Non-pigmented ciliary epithelial cell (primary cell): ENCODE results near the gene TIGD2.

Experiments
- DNase-seq: peaks from one replicate; pipeline ENCODE4 v3.0.0-alpha.2; 2010; ENCODE audit warnings: low read depth

TIGD2 gene

DNA sequence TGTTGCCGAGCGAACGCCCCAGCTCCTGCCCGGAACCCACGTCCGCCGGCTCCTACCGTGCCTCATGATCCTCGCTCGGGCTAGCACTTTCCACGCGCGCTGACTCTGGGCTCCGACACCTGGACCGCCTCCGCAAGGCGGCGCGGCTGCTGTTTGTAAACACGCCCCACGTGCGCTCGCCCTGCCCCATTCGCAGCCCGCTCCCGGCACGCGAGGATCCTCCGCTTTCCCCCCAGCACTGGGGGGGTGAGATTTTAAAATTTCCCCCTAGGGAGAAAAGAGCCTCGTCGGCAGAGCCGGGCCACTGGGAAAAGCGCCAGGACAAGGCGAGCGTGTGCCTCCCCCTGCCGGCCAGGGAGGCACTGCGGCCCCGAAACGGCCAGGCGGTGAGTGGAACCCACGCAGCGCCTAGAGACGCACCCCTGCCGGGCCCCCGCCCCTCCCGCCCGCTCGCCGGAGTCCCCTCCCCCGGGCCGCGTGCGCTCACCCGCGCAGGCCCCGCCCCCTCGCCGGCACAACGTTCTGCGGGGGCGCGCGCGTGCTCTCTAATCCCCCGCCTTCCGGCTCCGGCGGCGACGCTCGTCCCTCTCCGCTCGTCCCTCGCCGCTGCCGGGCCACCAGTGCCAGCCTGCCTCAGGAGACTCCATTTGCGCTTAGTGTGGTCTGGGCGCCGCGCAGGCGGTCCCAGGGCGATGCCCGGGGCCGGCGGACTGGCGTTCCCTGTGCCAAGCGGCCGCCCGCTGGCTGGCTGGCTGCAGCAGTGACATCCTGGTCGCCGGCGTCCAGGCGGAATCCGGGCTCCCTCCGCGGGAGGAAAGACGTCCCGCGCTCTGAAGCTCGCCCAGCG lies at the start of gene TIGD2:
TIGD2 (plus strand) TSS at position 548 of the 847 bp plus-strand sequence. CDS start 1,442 bp downstream, outside the sequence.
- DNase-seq: peak; percentile 37

DNA sequence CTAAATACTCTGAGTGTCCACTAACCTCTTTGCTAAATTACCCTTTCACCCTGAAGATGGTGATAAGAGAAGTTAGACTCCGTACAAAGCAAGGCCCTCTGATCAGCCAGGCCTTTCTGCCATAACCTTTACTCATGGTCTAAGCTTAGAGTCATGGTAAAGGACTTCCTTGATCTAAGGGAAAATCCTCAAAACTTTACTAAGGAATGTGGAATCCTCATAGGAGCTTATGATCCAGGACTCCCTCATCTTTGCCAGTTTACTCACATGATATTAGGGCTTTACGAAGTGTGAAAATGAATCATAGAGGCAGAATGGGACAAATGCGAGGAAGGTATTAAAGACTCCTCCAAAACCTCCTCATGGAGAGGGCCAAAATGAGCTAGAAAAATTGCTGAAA lies 46.5 kb upstream of the TIGD2 start:
- no peak for DNase-seq

DNA sequence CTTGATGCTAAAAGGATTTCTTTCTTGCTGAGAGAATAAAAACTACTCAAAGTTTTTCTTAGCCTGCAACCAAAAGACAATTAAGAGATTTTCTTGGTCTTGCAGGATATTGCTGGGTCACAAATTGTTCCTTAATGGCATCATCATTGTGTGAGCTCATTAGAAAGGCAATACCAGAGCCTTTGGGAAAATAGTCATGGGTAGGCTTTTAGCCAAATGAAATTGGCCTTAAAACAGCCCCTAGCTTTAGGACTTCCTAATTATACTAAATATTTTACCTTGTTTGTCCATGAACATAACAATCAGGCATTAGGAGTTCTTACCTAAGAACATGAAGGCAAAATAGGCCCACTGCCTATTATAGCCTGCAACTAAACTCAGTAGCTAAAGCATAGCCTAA lies 43.9 kb upstream of the TIGD2 start:
- no peak for DNase-seq

DNA sequence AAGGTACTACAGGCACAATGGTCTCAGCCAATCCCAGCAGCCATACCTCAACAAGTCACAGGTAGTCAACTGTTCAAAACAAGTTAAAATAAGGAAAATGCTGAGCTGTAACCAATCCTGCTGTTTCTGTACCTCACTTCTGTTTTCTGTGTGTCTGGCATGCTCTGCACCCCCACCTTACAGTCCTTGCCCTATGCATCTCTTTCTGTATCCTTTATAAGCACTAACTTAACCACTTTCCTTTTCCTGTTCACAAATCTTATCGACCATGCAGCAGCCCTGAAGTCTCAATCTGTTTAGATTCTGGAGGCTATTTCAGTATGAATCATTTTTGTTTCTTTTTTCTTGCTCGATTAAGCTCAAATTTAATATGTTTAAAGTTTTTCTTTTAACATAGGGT lies 41.9 kb upstream of the TIGD2 start:
- DNase-seq: no peak

DNA sequence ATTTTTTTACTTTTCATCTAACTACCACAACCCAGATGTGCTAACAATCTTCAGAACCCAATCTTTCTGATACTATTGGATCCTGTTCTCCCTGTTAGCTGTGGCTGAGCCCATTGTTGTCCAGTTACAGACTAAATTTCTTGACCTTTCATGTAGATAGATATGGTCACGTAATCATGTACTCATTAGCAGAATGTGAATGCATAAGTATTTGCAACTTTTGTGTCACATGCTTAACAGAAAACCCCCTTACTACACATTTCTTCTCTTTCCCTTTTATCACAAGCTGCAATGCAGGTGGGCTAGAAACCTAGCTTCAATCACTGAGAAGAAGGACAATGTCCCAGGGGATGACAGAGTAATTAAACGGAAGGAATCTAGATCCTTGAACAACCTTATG lies 41.3 kb upstream of the TIGD2 start:
- no peak for DNase-seq

DNA sequence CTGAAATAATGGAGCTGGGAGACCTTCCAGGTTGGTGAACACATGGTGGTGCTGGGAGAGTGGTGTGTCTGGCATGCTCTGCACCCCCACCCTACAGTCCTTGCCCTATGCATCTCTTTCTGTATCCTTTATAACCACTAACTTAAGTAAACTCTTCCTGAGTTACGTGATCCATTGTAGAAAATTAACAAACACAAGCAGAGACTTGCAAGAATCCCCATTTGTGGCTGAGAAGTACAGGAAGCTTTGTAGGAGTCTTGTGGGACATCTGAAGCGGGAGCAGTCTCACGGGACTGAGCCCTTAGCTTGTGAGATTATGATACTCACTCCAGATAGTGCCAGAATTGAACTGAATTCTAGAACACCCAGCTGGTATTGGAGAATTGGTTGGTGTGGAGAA lies 40.0 kb upstream of the TIGD2 start:
- no peak for DNase-seq

DNA sequence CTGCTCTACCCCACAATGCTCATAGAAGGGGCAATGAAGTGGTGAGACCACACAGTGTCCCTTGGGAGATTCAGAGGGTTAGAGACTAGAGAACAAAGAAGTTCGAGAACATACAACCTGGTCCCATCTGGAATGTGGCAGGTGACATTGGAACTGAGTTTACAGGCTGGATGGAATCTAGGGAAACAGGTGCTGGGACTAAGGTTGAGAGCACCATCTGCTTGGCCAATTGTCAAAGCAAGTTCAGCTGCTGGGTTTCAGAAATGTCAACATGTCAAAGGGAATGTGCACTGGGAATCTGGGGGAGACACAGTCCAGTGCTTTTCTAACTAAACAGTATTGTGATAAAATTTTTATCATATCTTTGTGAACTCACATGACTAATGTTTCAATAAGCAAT lies 38.4 kb upstream of the TIGD2 start:
- DNase-seq: no peak

DNA sequence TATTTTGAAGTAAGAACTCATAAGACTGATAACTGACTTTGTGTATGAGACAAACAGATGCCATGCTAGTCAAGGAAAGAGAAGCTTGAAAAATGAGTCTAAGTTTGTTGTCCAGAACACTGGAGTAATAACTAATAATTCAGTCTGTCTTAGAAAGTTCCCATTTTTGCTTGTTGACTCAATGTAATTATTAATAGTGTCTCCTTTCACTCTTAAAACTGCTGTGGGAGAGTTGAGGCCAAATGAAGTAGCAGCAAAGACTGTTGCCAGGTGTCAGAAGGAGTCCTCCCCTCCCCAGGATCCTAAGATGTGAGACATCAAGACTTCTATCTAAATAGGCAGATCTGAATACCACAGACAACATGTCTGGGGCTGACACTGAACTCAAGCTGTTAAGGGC lies 33.6 kb upstream of the TIGD2 start:
- DNase-seq: no peak

- no peak for DNase-seq
These were observed 33.0 kb upstream of the TIGD2 start for GRCh38 chr4:89078300-89078699.

DNA sequence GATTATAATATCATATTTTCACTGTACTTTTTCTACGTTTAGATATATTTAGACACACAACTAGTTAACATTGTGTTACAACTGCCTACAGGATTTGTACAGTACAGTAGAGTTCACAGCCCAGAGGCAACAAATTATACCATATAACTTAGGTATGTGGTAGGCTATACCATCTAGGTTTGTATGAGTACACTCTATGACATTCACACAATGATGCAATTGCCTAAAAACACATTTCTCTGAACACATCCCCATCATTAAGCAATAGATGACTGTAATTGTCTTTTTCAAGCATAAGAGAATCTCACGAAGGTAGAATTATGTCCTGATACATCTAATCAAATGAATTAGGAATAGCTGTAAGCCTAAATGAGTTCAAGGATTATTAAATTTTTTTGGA lies 12.3 kb upstream of the TIGD2 start:
- no peak for DNase-seq

- DNase-seq: no peak
These were observed 11.9 kb upstream of the TIGD2 start for GRCh38 chr4:89099471-89099870.

DNA sequence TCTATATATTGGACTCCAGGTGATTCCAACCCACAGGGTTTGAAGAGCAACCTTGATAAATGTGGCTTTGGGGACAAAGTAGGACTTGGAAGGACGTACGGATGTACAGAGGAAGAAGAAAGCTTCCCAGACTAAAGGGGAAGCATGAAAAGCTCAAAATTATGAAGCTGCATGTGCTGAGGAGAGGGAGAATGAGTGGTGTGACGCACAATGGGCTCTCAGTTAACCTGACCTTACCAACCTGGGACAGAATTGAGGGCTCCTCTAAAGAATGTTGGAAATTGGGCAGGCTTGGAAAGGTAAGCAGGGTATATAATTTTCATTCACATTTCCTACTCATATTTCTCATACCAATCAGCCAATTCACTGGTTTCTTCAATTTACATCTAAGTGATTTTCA lies 10.5 kb upstream of the TIGD2 start:
- DNase-seq: no peak

- DNase-seq: no peak
These were observed 9.8 kb upstream of the TIGD2 start for GRCh38 chr4:89101256-89102161.

- DNase-seq: no peak
These were observed 5.6 kb upstream of the TIGD2 start for GRCh38 chr4:89105726-89106125.

DNA sequence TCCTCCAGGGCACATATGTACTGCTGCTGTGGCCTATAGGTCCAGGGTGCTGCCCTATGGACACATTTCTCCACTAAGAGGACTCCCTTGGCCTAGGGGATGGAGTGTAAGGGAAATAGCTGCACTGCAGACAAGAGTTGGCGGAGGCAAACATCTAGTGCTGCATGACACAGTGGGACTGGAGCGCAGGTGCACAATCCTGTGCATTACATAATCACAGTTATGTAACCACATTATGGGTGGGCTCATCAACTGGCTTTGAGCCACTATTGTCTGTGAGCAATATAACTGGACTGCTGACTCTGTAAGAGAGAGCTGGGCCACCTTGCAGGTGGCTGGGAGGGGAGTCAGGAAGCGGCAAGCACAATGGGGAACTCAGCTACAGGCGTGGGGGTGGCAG lies 3.2 kb upstream of the TIGD2 start:
- no peak for DNase-seq

- no peak for DNase-seq
These were observed 1.3 kb upstream of the TIGD2 start for GRCh38 chr4:89109841-89110540.

- no peak for DNase-seq
These were observed 770 bp upstream of the TIGD2 start for GRCh38 chr4:89110541-89110985.

- DNase-seq: peak; percentile 81
These were observed 665 bp downstream of the TIGD2 start for GRCh38 chr4:89111833-89112563.

- DNase-seq: no peak
These were observed 2.1 kb downstream of the TIGD2 start for GRCh38 chr4:89113415-89113814.

DNA sequence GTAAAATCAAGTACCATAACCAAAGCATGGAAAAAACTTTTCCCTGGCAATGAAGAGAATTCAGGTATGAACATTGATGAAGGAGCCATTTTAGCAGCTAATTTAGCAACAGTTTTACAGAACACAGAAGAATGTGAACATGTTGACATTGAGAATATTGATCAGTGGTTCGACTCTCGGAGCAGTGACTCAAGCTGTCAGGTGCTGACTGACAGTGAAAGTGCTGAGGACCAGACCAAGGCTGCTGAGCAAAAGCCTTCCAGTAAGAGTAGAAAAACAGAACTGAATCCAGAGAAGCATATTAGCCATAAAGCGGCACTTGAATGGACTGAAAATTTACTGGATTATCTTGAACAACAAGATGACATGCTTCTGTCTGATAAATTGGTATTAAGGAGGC lies 2.8 kb downstream of the TIGD2 start:
- no peak for DNase-seq

- no peak for DNase-seq
These were observed 5.8 kb downstream of the TIGD2 start for GRCh38 chr4:89117115-89117514.

DNA sequence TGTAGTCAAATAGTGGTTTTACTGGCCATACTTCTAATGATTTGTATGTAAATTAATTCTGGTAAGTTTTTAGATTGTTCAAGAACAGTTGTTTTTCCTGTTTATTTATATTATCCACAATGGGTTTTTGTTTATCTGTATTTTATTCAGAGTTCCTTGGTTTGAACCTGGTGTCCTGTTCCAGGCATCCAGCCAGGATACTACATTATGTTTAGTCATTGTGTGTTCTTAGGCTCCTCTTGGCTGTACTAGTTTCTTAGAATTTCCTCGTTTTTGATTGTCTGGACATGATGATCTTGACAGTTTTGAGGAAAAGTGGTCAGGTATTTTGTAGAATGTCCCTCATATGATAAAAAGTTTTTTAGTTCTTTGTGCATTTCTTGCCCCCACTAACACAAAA lies 7.8 kb downstream of the TIGD2 start:
- DNase-seq: no peak
